ENCODE measurements around the gene GMPPA. TPM values are rescaled to one million over a fixed set of nuclear protein-coding genes. Genes with fewer than 3 reads are reported as not detected.

The GMPPA gene
- total and polyA plus RNA-seq, 10 donors: 21.2 to 45.5 (median 29.8) TPM

DNA sequence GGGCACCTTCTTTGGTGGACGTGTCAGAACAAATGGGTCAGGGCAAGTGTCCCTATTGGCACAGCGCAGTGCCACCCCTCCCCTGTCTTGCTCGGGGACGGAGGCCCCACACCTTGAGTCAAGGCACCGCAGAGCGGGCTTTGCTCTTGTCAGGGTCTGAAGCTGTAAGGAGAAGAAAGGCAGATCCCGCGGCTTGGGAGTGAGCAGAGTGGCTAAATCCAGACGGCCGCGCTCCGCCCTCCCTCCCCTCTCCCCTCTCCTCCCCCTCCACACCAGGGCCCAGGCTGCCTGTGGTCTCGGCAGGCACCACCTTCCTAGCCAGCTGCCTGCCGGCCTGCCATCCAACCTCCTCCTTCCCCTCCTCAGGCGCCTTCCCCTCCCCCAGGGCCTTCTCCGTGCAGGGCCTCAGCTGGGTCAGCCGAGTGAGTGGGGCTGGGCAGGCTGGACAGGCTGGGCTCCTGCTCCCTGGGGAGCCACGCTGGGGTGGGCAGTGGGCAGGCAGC lies 38.2 kb upstream of the GMPPA start:
- TF ChIP-seq POLR2AphosphoS5 (IDR thresholded peaks at IDR 0.05): no peak
- no peak for TF ChIP-seq POLR2A (IDR thresholded peaks at IDR 0.05)
- TF ChIP-seq, protein P1, sequence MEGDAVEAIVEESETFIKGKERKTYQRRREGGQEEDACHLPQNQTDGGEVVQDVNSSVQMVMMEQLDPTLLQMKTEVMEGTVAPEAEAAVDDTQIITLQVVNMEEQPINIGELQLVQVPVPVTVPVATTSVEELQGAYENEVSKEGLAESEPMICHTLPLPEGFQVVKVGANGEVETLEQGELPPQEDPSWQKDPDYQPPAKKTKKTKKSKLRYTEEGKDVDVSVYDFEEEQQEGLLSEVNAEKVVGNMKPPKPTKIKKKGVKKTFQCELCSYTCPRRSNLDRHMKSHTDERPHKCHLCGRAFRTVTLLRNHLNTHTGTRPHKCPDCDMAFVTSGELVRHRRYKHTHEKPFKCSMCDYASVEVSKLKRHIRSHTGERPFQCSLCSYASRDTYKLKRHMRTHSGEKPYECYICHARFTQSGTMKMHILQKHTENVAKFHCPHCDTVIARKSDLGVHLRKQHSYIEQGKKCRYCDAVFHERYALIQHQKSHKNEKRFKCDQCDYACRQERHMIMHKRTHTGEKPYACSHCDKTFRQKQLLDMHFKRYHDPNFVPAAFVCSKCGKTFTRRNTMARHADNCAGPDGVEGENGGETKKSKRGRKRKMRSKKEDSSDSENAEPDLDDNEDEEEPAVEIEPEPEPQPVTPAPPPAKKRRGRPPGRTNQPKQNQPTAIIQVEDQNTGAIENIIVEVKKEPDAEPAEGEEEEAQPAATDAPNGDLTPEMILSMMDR (IDR thresholded peaks at IDR 0.05 in 8 of 11, conservative IDR thresholded peaks at IDR 0.05 in 3 of 11): no peak
- H3K36me3 ChIP-seq: no peaks in the 10 kb centered on the region
- H3K27ac ChIP-seq: no peak overlapping the region
- no peak for DNase-seq
- H3K4me3 ChIP-seq: no peak overlapping the region
- peaks cover 0 to 26% (median 0%) of the 10 kb centered on the region in 7 donors for H3K27me3 ChIP-seq (replicated peaks in 1 of 7)
- H3K9me3 ChIP-seq: no peaks in the 10 kb centered on the region
- intact Hi-C loops (cut with DNase I; ENCODE audit: low total_unique reads): no loop called here
- 50 to 79% (median 61%) methylated on average over 15 to 18 of the region's 18 CpGs for WGBS, 5 donors
- peaks cover 0 to 4% (median 0%) of the 10 kb centered on the region in 6 donors for H3K4me1 ChIP-seq

DNA sequence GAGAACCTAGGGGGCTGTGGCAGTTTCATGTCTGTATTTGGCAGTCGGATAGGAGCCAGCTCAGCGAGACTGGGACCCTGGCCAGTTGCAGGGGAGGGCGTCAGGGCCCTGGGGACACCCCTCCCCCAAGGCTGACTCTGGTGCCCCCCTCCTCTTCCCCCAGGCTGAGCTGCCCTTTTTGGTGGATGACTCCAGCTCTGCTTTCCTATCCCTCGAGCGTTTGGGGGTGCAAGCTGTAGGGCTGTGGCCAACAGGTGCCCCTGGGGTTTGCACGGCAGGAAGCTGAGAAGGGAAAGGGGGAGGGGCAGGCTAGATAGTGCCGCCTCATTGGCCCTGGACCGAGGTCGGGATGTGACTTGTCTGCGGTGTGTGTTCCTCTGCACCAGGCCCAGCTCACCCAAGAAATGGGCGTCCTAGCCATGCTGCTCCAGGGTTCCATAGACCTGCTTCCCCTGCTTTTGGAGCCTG lies 37.6 kb upstream of the GMPPA start:
- intact Hi-C loops (cut with DNase I; ENCODE audit: low total_unique reads): no loop called here
- Histone ChIP-seq H3K4me1 (peaks cover 0 to 4% (median 0%) of the 10 kb centered on the region in 6 donors), H3K27me3 (replicated peaks in 1 of 7) (peaks cover 0 to 26% (median 0%) of the 10 kb centered on the region in 7 donors), H3K36me3 (no peaks in the 10 kb centered on the region), H3K4me3 (no peak overlapping the region), H3K27ac (no peak overlapping the region), H3K9me3 (no peaks in the 10 kb centered on the region)
- DNase-seq: no peak
- TF ChIP-seq, protein P1 (IDR thresholded peaks at IDR 0.05 in 8 of 11, conservative IDR thresholded peaks at IDR 0.05 in 3 of 11): no peak
- no peak for TF ChIP-seq POLR2AphosphoS5 (IDR thresholded peaks at IDR 0.05)
- no peak for TF ChIP-seq POLR2A (IDR thresholded peaks at IDR 0.05)
- 25 to 62% (median 33%) methylated on average over 2 to 11 of the region's 11 CpGs for WGBS, 5 donors

DNA sequence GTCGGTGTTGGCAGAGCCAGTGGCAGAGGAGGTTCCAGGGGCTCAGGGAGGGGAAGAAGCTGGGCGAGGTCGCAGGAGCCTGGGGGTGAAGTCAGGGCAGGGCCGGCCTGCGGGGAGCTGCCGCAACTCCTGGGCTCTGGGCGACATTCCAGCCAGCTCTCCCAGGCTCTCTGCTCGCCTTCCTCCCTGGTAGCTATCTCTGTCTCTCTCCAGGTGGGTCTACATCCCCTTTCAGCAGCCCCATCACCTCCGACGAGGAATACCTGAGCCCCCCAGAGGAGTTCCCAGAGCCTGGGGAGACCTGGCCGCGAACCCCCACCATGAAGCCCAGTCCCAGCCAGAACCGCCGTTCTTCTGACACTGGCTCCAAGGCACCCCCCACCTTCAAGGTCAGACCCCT lies 37.0 kb upstream of the GMPPA start:
- Histone ChIP-seq H3K27me3 (replicated peaks in 1 of 7) (peaks cover 0 to 26% (median 0%) of the 10 kb centered on the region in 7 donors), H3K4me3 (no peak overlapping the region), H3K9me3 (no peaks in the 10 kb centered on the region), H3K4me1 (peaks cover 0 to 4% (median 0%) of the 10 kb centered on the region in 6 donors), H3K27ac (no peak overlapping the region), H3K36me3 (no peaks in the 10 kb centered on the region)
- intact Hi-C loops (cut with DNase I; ENCODE audit: low total_unique reads): no loop called here
- DNase-seq: no peak
- WGBS, 5 donors: 78 to 96% (median 89%) methylated on average over 13 to 14 of the region's 14 CpGs
- TF ChIP-seq, protein P1 (IDR thresholded peaks at IDR 0.05 in 8 of 11, conservative IDR thresholded peaks at IDR 0.05 in 3 of 11): no peak
- TF ChIP-seq POLR2A (IDR thresholded peaks at IDR 0.05): no peak
- TF ChIP-seq POLR2AphosphoS5 (IDR thresholded peaks at IDR 0.05): no peak

DNA sequence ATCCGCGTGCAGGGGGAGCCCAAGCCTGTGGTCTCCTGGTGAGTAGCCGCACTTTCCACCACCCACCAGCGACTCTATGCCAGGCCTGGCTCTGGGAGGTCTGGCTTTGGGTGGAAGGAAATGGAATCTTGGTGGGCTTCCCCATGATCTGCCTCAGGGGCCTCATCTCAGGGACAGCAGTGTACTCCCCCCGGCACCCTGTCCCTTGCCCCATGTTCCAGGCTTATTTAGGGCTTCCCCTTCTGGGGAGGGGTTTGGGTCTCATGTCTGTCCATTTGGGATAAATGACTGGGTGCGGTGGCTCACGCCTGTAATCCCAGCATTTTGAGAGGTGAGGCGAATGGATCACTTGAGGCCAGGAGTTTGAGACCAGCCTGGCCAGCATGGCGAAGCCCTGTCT lies 36.3 kb upstream of the GMPPA start:
- DNase-seq: no peak
- H3K27ac ChIP-seq: no peak overlapping the region
- TF ChIP-seq POLR2A (IDR thresholded peaks at IDR 0.05) (no peak), POLR2AphosphoS5 (IDR thresholded peaks at IDR 0.05) (no peak)
- TF ChIP-seq, protein P1 (IDR thresholded peaks at IDR 0.05 in 8 of 11, conservative IDR thresholded peaks at IDR 0.05 in 3 of 11): no peak
- intact Hi-C loops (cut with DNase I; ENCODE audit: low total_unique reads): no loop called here
- H3K36me3 ChIP-seq: no peaks in the 10 kb centered on the region
- H3K4me1 ChIP-seq: peaks cover 0 to 4% (median 0%) of the 10 kb centered on the region in 6 donors
- 81 to 97% (median 90%) methylated on average over 8 to 9 of the region's 9 CpGs for WGBS, 5 donors
- H3K4me3 ChIP-seq: no peak overlapping the region
- no peaks in the 10 kb centered on the region for H3K9me3 ChIP-seq
- peaks cover 0 to 26% (median 0%) of the 10 kb centered on the region in 7 donors for H3K27me3 ChIP-seq (replicated peaks in 1 of 7)

Measured in spleen (tissue), 11 donors.